GM19452 (cell line): Measurements from ENCODE around the gene TMEM52.
"Not testable (repeated sequence)": the region's sequence is repeated elsewhere in the genome, so short reads cannot be mapped to it uniquely, and the experiment has no call there.

Experiments
- ATAC-seq: cut with Tn5 transposase; IDR thresholded peaks from one replicate; pipeline ENCODE4 v1.9.1; 2021; ENCODE audit not compliant: unreplicated experiment

TMEM52 gene

GRCh38 chr1:1946540-1946939 lies 27.5 kb upstream of the TMEM52 start:
- ATAC-seq, result no peak

- ATAC-seq, result no peak
Observed at GRCh38 chr1:1945782-1946393, 26.8 kb upstream of the TMEM52 start.

GRCh38 chr1:1943834-1944570 lies 24.9 kb upstream of the TMEM52 start:
- no peak for ATAC-seq

GRCh38 chr1:1942753-1943656 lies 23.9 kb upstream of the TMEM52 start:
- no peak for ATAC-seq

- no peak for ATAC-seq
Observed at GRCh38 chr1:1941868-1942752, 23.0 kb upstream of the TMEM52 start.

GRCh38 chr1:1941211-1941841 lies 22.2 kb upstream of the TMEM52 start:
- no peak for ATAC-seq

GRCh38 chr1:1940123-1940425 lies 21.0 kb upstream of the TMEM52 start:
- no peak for ATAC-seq

- no peak for ATAC-seq
Observed at GRCh38 chr1:1939296-1940122, 20.4 kb upstream of the TMEM52 start.

- ATAC-seq, result no peak
Observed at GRCh38 chr1:1938613-1939295, 19.7 kb upstream of the TMEM52 start.

GRCh38 chr1:1938276-1938573 lies 19.1 kb upstream of the TMEM52 start:
- ATAC-seq, result no peak

GRCh38 chr1:1937549-1938275 lies 18.6 kb upstream of the TMEM52 start:
- no peak for ATAC-seq

GRCh38 chr1:1937061-1937460 lies 18.0 kb upstream of the TMEM52 start:
- no peak for ATAC-seq

- ATAC-seq, result not testable (repeated sequence)
Observed at GRCh38 chr1:1934848-1935247, 15.8 kb upstream of the TMEM52 start.

GRCh38 chr1:1929639-1930545 lies 10.8 kb upstream of the TMEM52 start:
- no peak for ATAC-seq

- ATAC-seq, result no peak
Observed at GRCh38 chr1:1929102-1929638, 10.1 kb upstream of the TMEM52 start.

GRCh38 chr1:1928231-1929101 lies 9.4 kb upstream of the TMEM52 start:
- ATAC-seq, result no peak
